Parathyroid adenoma (tissue), 2 donors: ENCODE results near the gene ASTN2.

ENCODE experiments used
- H2AFZ ChIP-seq: fragments of 300-600 bp; sonication (generic); one replicate; pipeline ENCODE4 v1.7.0; 2017; ENCODE audit warnings: antibody characterized with exemption, mild to moderate bottlenecking
- H3K27ac ChIP-seq: fragments of 300-600 bp; sonication (generic); one replicate; pipeline ENCODE4 v1.7.0; 2017
- H3K27me3 ChIP-seq: fragments of 300-600 bp; sonication (generic); one replicate; pipeline ENCODE4 v1.7.0; 2017; ENCODE audit warnings: low read length; ENCODE audit not compliant: control insufficient read depth, insufficient read depth
- H3K36me3 ChIP-seq: fragments of 300-600 bp; sonication (generic); one replicate; pipeline ENCODE4 v1.7.0; 2017; ENCODE audit warnings: low read length; ENCODE audit not compliant: control insufficient read depth, insufficient read depth
- H3K4me1 ChIP-seq: fragments of 300-600 bp; sonication (generic); one replicate; pipeline ENCODE4 v1.7.0; 2017; ENCODE audit warnings: control low read depth
- H3K4me2 ChIP-seq: fragments of 300-600 bp; sonication (generic); one replicate; pipeline ENCODE4 v1.7.0; 2017; ENCODE audit warnings: low read length
- H3K4me3 ChIP-seq: fragments of 300-600 bp; sonication (generic); one replicate; pipeline ENCODE4 v1.7.0; 2017; ENCODE audit warnings: low read depth, low read length
- H3K79me2 ChIP-seq: fragments of 300-600 bp; sonication (generic); one replicate; pipeline ENCODE4 v1.7.0; 2017; ENCODE audit warnings: control low read depth
- H3K9ac ChIP-seq: fragments of 300-600 bp; sonication (generic); one replicate; pipeline ENCODE4 v1.7.0; 2017; ENCODE audit warnings: mild to moderate bottlenecking
- H3K9me3 ChIP-seq: fragments of 300-600 bp; sonication (generic); one replicate; pipeline ENCODE4 v1.7.0; 2017; ENCODE audit warnings: low read length; ENCODE audit not compliant: control insufficient read depth
- CTCF ChIP-seq: fragments of 300-600 bp; sonication (generic); IDR thresholded peaks from one replicate; pipeline ENCODE4 v1.7.0; 2017; ENCODE audit warnings: antibody characterized with exemption, mild to moderate bottlenecking
- donor health status: primary hyperparathyroidism.

ASTN2 gene

GRCh38 chr9:116549786-116550660 is 864.8 kb downstream of the ASTN2 start:
- no peak for TF ChIP-seq CTCF
- no peak overlapping the region for H3K9ac ChIP-seq
- no peak overlapping the region for H3K27ac ChIP-seq

GRCh38 chr9:116549061-116549664 is 865.7 kb downstream of the ASTN2 start:
- no peaks in the 10 kb centered on the region for H3K27me3 ChIP-seq

More at GRCh38 chr9:116549786-116550660, 864.8 kb downstream of the ASTN2 start:
- Histone ChIP-seq H3K36me3 (no peaks in the 10 kb centered on the region), H3K9me3 (no peaks in the 10 kb centered on the region), H3K27me3 (no peaks in the 10 kb centered on the region), H2AFZ (no peak overlapping the region), H3K4me1 (no peaks in the 10 kb centered on the region), H3K79me2 (no peaks in the 10 kb centered on the region), H3K4me3 (no peak overlapping the region), H3K4me2 (no peak overlapping the region)

GRCh38 chr9:116547729-116548426 is 867.0 kb downstream of the ASTN2 start:
- Histone ChIP-seq H2AFZ (no peak overlapping the region), H3K36me3 (no peaks in the 10 kb centered on the region), H3K79me2 (no peaks in the 10 kb centered on the region), H3K9me3 (no peaks in the 10 kb centered on the region), H3K4me3 (no peak overlapping the region), H3K4me2 (no peak overlapping the region), H3K27ac (no peak overlapping the region), H3K4me1 (no peaks in the 10 kb centered on the region), H3K9ac (no peak overlapping the region), H3K27me3 (no peaks in the 10 kb centered on the region)
- TF ChIP-seq CTCF: no peak

More at GRCh38 chr9:116549061-116549664, 865.7 kb downstream of the ASTN2 start:
- TF ChIP-seq CTCF: no peak
- Histone ChIP-seq H3K27ac (no peak overlapping the region), H2AFZ (no peak overlapping the region), H3K9ac (no peak overlapping the region), H3K4me3 (no peak overlapping the region), H3K79me2 (no peaks in the 10 kb centered on the region), H3K4me2 (no peak overlapping the region), H3K36me3 (no peaks in the 10 kb centered on the region), H3K4me1 (no peaks in the 10 kb centered on the region), H3K9me3 (no peaks in the 10 kb centered on the region)

- Histone ChIP-seq H3K79me2 (no peaks in the 10 kb centered on the region), H3K9me3 (no peaks in the 10 kb centered on the region), H3K27ac (no peak overlapping the region), H3K4me2 (no peak overlapping the region), H3K4me3 (no peak overlapping the region), H2AFZ (no peak overlapping the region), H3K27me3 (no peaks in the 10 kb centered on the region), H3K9ac (no peak overlapping the region), H3K36me3 (no peaks in the 10 kb centered on the region), H3K4me1 (no peaks in the 10 kb centered on the region)
- TF ChIP-seq CTCF: no peak
These were observed 867.9 kb downstream of the ASTN2 start for GRCh38 chr9:116546711-116547581.
